ENCODE results near the gene UNKL.

The UNKL gene

GRCh38 chr16:1374418-1375297 is 39.8 kb downstream of the UNKL start:
- H3K9me3 ChIP-seq (ENCODE audit: control insufficient read depth, insufficient read depth, low read length) = no peaks in the 10 kb centered on the region
- H3K4me1 ChIP-seq (ENCODE audit: insufficient read depth, low read length) = no peaks in the 10 kb centered on the region; the same call in 1 of the 2 replicates
- H3K9ac ChIP-seq (ENCODE audit: low read depth, low read length) = no peak overlapping the region
- H3K36me3 ChIP-seq (ENCODE audit: insufficient read depth, low read length) = no peaks in the 10 kb centered on the region

DNA sequence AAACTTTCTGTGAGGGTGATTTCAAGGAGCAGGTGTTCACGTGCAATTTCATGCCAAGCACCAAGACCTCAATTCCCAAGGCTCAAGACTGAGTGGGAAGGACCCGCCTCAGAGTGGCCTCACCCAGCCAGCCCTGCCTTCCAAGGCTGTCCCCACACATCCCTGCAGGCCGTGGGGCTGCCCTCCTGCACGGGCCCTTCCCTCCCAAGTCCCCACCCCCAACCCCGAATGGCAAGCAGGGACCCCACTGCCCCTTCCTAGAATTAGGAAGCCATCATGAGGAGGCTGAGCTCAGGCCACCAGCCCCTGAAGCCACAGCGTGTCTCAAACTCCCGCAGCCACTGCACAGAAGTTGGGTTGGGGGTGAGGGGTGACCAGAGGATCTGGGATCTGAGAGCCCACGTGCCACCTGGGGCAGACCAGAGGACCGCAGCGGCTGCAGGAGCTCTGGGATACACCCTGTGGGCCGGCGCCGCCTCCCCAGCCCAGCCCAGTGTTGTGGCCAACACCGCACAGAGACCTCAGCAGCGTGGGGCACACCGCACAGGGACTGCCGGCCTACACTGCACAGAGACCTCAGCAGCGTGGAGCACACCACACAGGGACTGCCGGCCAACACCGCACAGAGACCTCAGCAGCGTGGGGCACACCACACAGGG is 42.1 kb downstream of the UNKL start:
- H3K9ac ChIP-seq (ENCODE audit: low read depth, low read length) = no peak overlapping the region
- H3K4me1 ChIP-seq (ENCODE audit: insufficient read depth, low read length) = no peaks in the 10 kb centered on the region
- H3K36me3 ChIP-seq (ENCODE audit: insufficient read depth, low read length) = no peaks in the 10 kb centered on the region
- no peaks in the 10 kb centered on the region for H3K9me3 ChIP-seq (ENCODE audit: control insufficient read depth, insufficient read depth, low read length)

GRCh38 chr16:1371054-1371978 is 43.2 kb downstream of the UNKL start:
- H3K36me3 ChIP-seq (ENCODE audit: insufficient read depth, low read length) = peaks cover 2% of the 10 kb centered on the region; the same call in 1 of the 2 replicates
- no peaks in the 10 kb centered on the region for H3K4me1 ChIP-seq (ENCODE audit: insufficient read depth, low read length)
- H3K9me3 ChIP-seq (ENCODE audit: control insufficient read depth, insufficient read depth, low read length) = no peaks in the 10 kb centered on the region
- no peak overlapping the region for H3K9ac ChIP-seq (ENCODE audit: low read depth, low read length)

- Histone ChIP-seq H3K9me3 (ENCODE audit: control insufficient read depth, insufficient read depth, low read length) (no peaks in the 10 kb centered on the region), H3K4me1 (ENCODE audit: insufficient read depth, low read length) (no peaks in the 10 kb centered on the region), H3K36me3 (ENCODE audit: insufficient read depth, low read length) (peaks cover 11% of the 10 kb centered on the region), H3K9ac (ENCODE audit: low read depth, low read length) (no peak overlapping the region)
Measured at GRCh38 chr16:1367486-1368174, 46.9 kb downstream of the UNKL start.

GRCh38 chr16:1366712-1367299 is 47.7 kb downstream of the UNKL start:
- no peaks in the 10 kb centered on the region for H3K9me3 ChIP-seq (ENCODE audit: control insufficient read depth, insufficient read depth, low read length)
- H3K36me3 ChIP-seq (ENCODE audit: insufficient read depth, low read length) = peaks cover 14% of the 10 kb centered on the region
- no peaks in the 10 kb centered on the region for H3K4me1 ChIP-seq (ENCODE audit: insufficient read depth, low read length)
- H3K9ac ChIP-seq (ENCODE audit: low read depth, low read length) = no peak overlapping the region

- Histone ChIP-seq H3K9me3 (ENCODE audit: control insufficient read depth, insufficient read depth, low read length) (no peaks in the 10 kb centered on the region), H3K9ac (ENCODE audit: low read depth, low read length) (no peak overlapping the region), H3K36me3 (ENCODE audit: insufficient read depth, low read length) (peaks cover 14% of the 10 kb centered on the region), H3K4me1 (ENCODE audit: insufficient read depth, low read length) (no peaks in the 10 kb centered on the region)
Measured at GRCh38 chr16:1366060-1366711, 48.3 kb downstream of the UNKL start.

GRCh38 chr16:1364510-1364909 is 50.0 kb downstream of the UNKL start:
- Histone ChIP-seq H3K36me3 (ENCODE audit: insufficient read depth, low read length) (peaks cover 14% of the 10 kb centered on the region), H3K9ac (ENCODE audit: low read depth, low read length) (no peak overlapping the region), H3K4me1 (ENCODE audit: insufficient read depth, low read length) (no peaks in the 10 kb centered on the region), H3K9me3 (ENCODE audit: control insufficient read depth, insufficient read depth, low read length) (no peaks in the 10 kb centered on the region)

DNA sequence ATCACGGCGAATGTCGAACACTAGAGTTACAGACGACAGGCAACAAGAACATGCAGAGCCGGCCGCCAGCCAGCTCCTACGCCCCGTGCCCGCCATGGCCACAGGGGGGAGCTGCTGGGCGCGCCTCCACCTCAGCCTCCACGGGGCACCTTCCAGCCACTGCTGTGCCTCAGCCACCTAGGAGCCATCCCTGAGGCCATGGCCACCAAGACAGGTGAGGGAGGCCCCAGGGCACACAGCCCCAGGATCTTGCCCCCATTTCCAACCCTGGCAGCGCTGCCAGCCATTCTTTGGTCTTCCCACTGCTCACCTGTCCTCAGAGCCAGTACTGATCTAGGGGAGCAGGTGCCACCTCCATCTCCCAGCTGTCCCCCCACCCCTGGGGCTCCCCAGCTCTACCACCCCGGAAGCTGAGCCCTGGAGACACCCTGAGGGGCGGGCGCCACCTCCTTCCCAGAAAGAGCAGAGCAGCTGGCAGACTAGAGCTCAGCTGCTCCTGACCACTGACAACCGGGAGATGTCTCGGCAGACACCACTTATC is 50.9 kb downstream of the UNKL start:
- Histone ChIP-seq H3K9ac (ENCODE audit: low read depth, low read length) (no peak overlapping the region), H3K4me1 (ENCODE audit: insufficient read depth, low read length) (no peaks in the 10 kb centered on the region), H3K36me3 (ENCODE audit: insufficient read depth, low read length) (peaks cover 14% of the 10 kb centered on the region), H3K9me3 (ENCODE audit: control insufficient read depth, insufficient read depth, low read length) (no peaks in the 10 kb centered on the region)

DNA sequence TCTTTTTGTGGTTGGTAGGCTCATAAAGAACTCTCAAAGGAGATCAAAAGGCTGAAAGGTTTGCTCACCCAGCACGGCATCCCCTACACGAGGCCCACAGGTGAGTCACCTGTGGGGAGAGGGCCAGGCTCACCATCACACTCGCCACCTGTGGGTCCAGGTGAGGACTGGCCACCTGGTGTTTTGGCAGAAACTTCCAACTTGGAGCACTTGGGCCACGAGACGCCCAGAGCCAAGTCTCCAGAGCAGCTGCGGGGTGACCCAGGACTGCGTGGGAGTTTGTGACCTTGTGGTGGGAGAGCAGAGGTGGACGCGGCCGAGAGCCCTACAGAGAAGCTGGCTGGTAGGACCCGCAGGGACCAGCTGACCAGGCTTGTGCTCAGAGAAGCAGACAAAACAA is 51.7 kb downstream of the UNKL start:
- peaks cover 14% of the 10 kb centered on the region for H3K36me3 ChIP-seq (ENCODE audit: insufficient read depth, low read length)

GRCh38 chr16:1361685-1362360 is 52.7 kb downstream of the UNKL start:
- peaks cover 14% of the 10 kb centered on the region for H3K36me3 ChIP-seq (ENCODE audit: insufficient read depth, low read length)
- H3K9me3 ChIP-seq (ENCODE audit: control insufficient read depth, insufficient read depth, low read length) = no peaks in the 10 kb centered on the region
- no peaks in the 10 kb centered on the region for H3K4me1 ChIP-seq (ENCODE audit: insufficient read depth, low read length)
- no peak overlapping the region for H3K9ac ChIP-seq (ENCODE audit: low read depth, low read length)

More for the DNA sequence above, 51.7 kb downstream of the UNKL start:
- Histone ChIP-seq H3K4me1 (ENCODE audit: insufficient read depth, low read length) (no peaks in the 10 kb centered on the region), H3K9ac (ENCODE audit: low read depth, low read length) (no peak overlapping the region), H3K9me3 (ENCODE audit: control insufficient read depth, insufficient read depth, low read length) (no peaks in the 10 kb centered on the region)

DNA sequence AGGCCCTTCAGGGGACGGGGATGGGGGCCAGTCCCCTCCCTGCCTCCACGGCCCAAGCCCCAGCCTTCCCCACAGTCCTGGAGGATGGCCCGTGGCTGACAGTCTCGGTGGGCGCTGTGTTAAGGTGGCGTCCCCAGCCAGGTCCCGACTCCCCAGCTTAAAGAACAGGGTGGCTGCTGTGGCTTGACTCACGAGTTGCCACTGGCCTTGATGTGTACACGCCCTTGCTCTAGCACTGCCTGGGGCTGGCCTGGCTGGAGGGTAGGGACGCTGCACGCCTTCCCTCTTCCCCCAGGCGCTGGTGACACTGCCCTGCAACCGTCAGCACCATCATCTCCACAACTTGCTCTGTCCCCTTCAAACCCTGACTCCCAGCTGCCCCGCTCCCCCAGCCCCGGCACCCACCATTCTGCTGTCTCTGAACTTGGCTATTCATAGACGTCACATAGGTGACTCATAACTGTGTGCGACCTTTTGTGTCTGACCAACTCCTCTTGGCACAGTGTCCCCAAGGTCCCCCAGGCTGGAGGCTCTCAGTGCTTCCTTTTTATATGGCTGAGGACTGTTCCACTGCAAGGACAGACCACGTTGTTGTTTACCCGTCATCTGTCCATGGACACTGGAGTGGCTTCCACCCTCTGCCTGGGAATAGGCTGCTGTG is 56.5 kb downstream of the UNKL start:
- peaks cover 7% of the 10 kb centered on the region; the same call in 1 of the 2 replicates for H3K36me3 ChIP-seq (ENCODE audit: insufficient read depth, low read length)
- no peaks in the 10 kb centered on the region for H3K4me1 ChIP-seq (ENCODE audit: insufficient read depth, low read length)
- H3K9ac ChIP-seq (ENCODE audit: low read depth, low read length) = no peak overlapping the region
- H3K9me3 ChIP-seq (ENCODE audit: control insufficient read depth, insufficient read depth, low read length) = no peaks in the 10 kb centered on the region
